ENCODE measurements around the gene EIF4G3.
"Not testable (repeated sequence)": the region's sequence is repeated elsewhere in the genome, so short reads cannot be mapped to it uniquely, and the experiment has no call there.

Gene EIF4G3

GRCh38 chr1:21176586-21177555 lies at the start of gene EIF4G3:
EIF4G3 (minus strand) TSS chr1:21176897; CDS start chr1:21002742, 174,155 bp downstream.
- peak; percentile 98 for DNase-seq

- no peak for DNase-seq
Measured at GRCh38 chr1:21225065-21225464, 48.4 kb upstream of the EIF4G3 start.

- peak; percentile 79 for DNase-seq
Measured at GRCh38 chr1:21220815-21221214, 44.1 kb upstream of the EIF4G3 start.

- no peak for DNase-seq
Measured at GRCh38 chr1:21219674-21220073, 43.0 kb upstream of the EIF4G3 start.

- peak; percentile 4 for DNase-seq
Measured at GRCh38 chr1:21217812-21218596, 41.3 kb upstream of the EIF4G3 start.

GRCh38 chr1:21216835-21217811 lies 40.4 kb upstream of the EIF4G3 start:
- DNase-seq, result peak; percentile 7

GRCh38 chr1:21212126-21212525 lies 35.4 kb upstream of the EIF4G3 start:
- DNase-seq, result no peak

- not testable (repeated sequence) for DNase-seq
Measured at GRCh38 chr1:21208137-21208700, 31.5 kb upstream of the EIF4G3 start.

- no peak for DNase-seq
Measured at GRCh38 chr1:21206117-21206516, 29.4 kb upstream of the EIF4G3 start.

GRCh38 chr1:21205416-21205815 lies 28.7 kb upstream of the EIF4G3 start:
- no peak for DNase-seq

- no peak for DNase-seq
Measured at GRCh38 chr1:21201650-21202049, 25.0 kb upstream of the EIF4G3 start.

GRCh38 chr1:21201238-21201637 lies 24.5 kb upstream of the EIF4G3 start:
- DNase-seq, result not testable (repeated sequence)

GRCh38 chr1:21200767-21201166 lies 24.1 kb upstream of the EIF4G3 start:
- DNase-seq, result no peak

GRCh38 chr1:21198929-21199328 lies 22.2 kb upstream of the EIF4G3 start:
- no peak for DNase-seq

- no peak for DNase-seq
Measured at GRCh38 chr1:21192871-21193270, 16.2 kb upstream of the EIF4G3 start.

- DNase-seq, result no peak
Measured at GRCh38 chr1:21192284-21192683, 15.6 kb upstream of the EIF4G3 start.

- not testable (repeated sequence) for DNase-seq
Measured at GRCh38 chr1:21190771-21191170, 14.1 kb upstream of the EIF4G3 start.

- peak; percentile 67 for DNase-seq
Measured at GRCh38 chr1:21189906-21190500, 13.3 kb upstream of the EIF4G3 start.

GRCh38 chr1:21189421-21189820 lies 12.7 kb upstream of the EIF4G3 start:
- no peak for DNase-seq

- no peak for DNase-seq
Measured at GRCh38 chr1:21188235-21188634, 11.5 kb upstream of the EIF4G3 start.

GRCh38 chr1:21185221-21185731 lies 8.6 kb upstream of the EIF4G3 start:
- no peak for DNase-seq

Measured in COR-L47 (cell line).